ENCODE measurements around the gene AMER1. TPM values are rescaled to one million over a fixed set of nuclear protein-coding genes. Genes with fewer than 3 reads are reported as not detected.

Gene AMER1
- total RNA-seq, 1 donor from 2014 or later, result 3.9 TPM

- intact Hi-C loops (cut with DNase I), result no loop called here
- Histone ChIP-seq H3K27me3 (no peaks in the 10 kb centered on the region), H3K27ac (no peak overlapping the region), H3K4me1 (no peaks in the 10 kb centered on the region), H3K4me3 (no peak overlapping the region), H3K9me3 (no peaks in the 10 kb centered on the region), H3K36me3 (peaks cover 0 to 20% of the 10 kb centered on the region in 2 donors)
- no peak for TF ChIP-seq CTCF (IDR thresholded peaks at IDR 0.05)
- no peak for DNase-seq (ENCODE audit: low spot score in 2 of 2)
Observed at GRCh38 chrX:64191281-64192010, 14.1 kb downstream of the AMER1 start.

- no peak overlapping the region for H3K4me3 ChIP-seq
- H3K27me3 ChIP-seq, result no peaks in the 10 kb centered on the region
- H3K9me3 ChIP-seq, result no peaks in the 10 kb centered on the region
- intact Hi-C loops (cut with DNase I), result no loop called here
- H3K36me3 ChIP-seq, result peaks cover 0 to 20% of the 10 kb centered on the region in 2 donors
- no peak overlapping the region for H3K27ac ChIP-seq
- no peaks in the 10 kb centered on the region for H3K4me1 ChIP-seq
- DNase-seq (ENCODE audit: low spot score in 2 of 2), result no peak
- no peak for TF ChIP-seq CTCF (IDR thresholded peaks at IDR 0.05)
Observed at GRCh38 chrX:64190136-64190740, 15.3 kb downstream of the AMER1 start.

- H3K9me3 ChIP-seq, result no peaks in the 10 kb centered on the region
- no peaks in the 10 kb centered on the region for H3K27me3 ChIP-seq
- intact Hi-C loops (cut with DNase I), result no loop called here
- H3K4me3 ChIP-seq, result no peak overlapping the region
- TF ChIP-seq CTCF (IDR thresholded peaks at IDR 0.05), result no peak
- peaks cover 0 to 3% of the 10 kb centered on the region in 2 donors for H3K4me1 ChIP-seq
- no peak for DNase-seq (ENCODE audit: low spot score in 2 of 2)
- no peak overlapping the region for H3K27ac ChIP-seq
- peaks cover 0 to 20% of the 10 kb centered on the region in 2 donors for H3K36me3 ChIP-seq
Observed at GRCh38 chrX:64188901-64189300, 16.6 kb downstream of the AMER1 start.

- peaks cover 0 to 3% of the 10 kb centered on the region in 2 donors for H3K4me1 ChIP-seq
- no peak overlapping the region for H3K4me3 ChIP-seq
- no peaks in the 10 kb centered on the region for H3K9me3 ChIP-seq
- H3K27ac ChIP-seq, result no peak overlapping the region
- H3K27me3 ChIP-seq, result no peaks in the 10 kb centered on the region
- intact Hi-C loops (cut with DNase I), result no loop called here
- TF ChIP-seq CTCF (IDR thresholded peaks at IDR 0.05), result no peak
- peaks cover 0 to 20% of the 10 kb centered on the region in 2 donors for H3K36me3 ChIP-seq
- no peak for DNase-seq (ENCODE audit: low spot score in 2 of 2)
Observed at GRCh38 chrX:64187762-64188150, 17.8 kb downstream of the AMER1 start.

GRCh38 chrX:64186974-64187761, 18.3 kb downstream of the AMER1 start:
- DNase-seq (ENCODE audit: low spot score in 2 of 2), result no peak
- intact Hi-C loops (cut with DNase I), result no loop called here
- TF ChIP-seq CTCF (IDR thresholded peaks at IDR 0.05), result no peak
- Histone ChIP-seq H3K4me3 (no peak overlapping the region), H3K4me1 (peaks cover 0 to 3% of the 10 kb centered on the region in 2 donors), H3K27ac (no peak overlapping the region), H3K9me3 (no peaks in the 10 kb centered on the region), H3K36me3 (peaks cover 0 to 18% of the 10 kb centered on the region in 2 donors), H3K27me3 (no peaks in the 10 kb centered on the region)
